Breast epithelium (tissue), 4 donors: ENCODE results near the gene CYTH3. TPM values are rescaled to one million over a fixed set of nuclear protein-coding genes. Genes with fewer than 3 reads are reported as not detected.
"Not testable (repeated sequence)": the region's sequence is repeated elsewhere in the genome, so short reads cannot be mapped to it uniquely, and the experiment has no call there.

Source experiments
- DNase-seq, 2 donors: peaks; one replicate each; pipeline ENCODE4 v3.0.0-alpha.2; 2019; ENCODE audit warnings: low spot score in 2 of 2
- H3K27ac ChIP-seq, 2 donors: fragments of 200-600 bp; sonication (generic) in 1 of 2; one replicate each; pipeline ENCODE4 v1.5.1; 2016 to 2019; ENCODE audit warnings: mild to moderate bottlenecking in 1 of 2
- H3K27me3 ChIP-seq, 2 donors: fragments of 200-600 bp; sonication (generic) in 1 of 2; one replicate each; pipeline versions ENCODE4 v1.5.1 to v1.6.0; 2017 to 2019; ENCODE audit warnings: control low read depth in 1 of 2, mild to moderate bottlenecking in 1 of 2
- H3K36me3 ChIP-seq: fragments of 200-600 bp; one replicate; pipeline ENCODE4 v1.5.1; 2019
- H3K4me1 ChIP-seq, 2 donors: fragments of 200-600 bp; sonication (generic); one replicate each; pipeline ENCODE4 v1.5.1; 2016 to 2019; ENCODE audit warnings: control low read depth in 1 of 2
- H3K4me3 ChIP-seq, 3 donors: fragments of 200-600 bp; sonication (generic); 1 replicate in 2 of 3; 2 replicates in 1 of 3; pipeline ENCODE4 v1.5.1; 2016 to 2019; ENCODE audit warnings: mild to moderate bottlenecking in 3 of 3, moderate library complexity in 2 of 3
- H3K9me3 ChIP-seq, 2 donors: fragments of 200-600 bp; sonication (generic) in 1 of 2; one replicate each; pipeline ENCODE4 v1.5.1; 2016 to 2019; ENCODE audit warnings: control low read depth in 1 of 2
- CTCF ChIP-seq, 3 donors: fragments of 450-650 bp; IDR thresholded peaks; one replicate each; pipeline ENCODE4 v1.5.1; 2016 to 2017; ENCODE audit warnings: antibody characterized with exemption in 3 of 3, mild to moderate bottlenecking in 3 of 3, moderate library complexity in 3 of 3
- POLR2A ChIP-seq: fragments of 450-650 bp; IDR thresholded peaks from one replicate; pipeline ENCODE4 v1.6.1; 2016; ENCODE audit warnings: antibody characterized with exemption, mild to moderate bottlenecking, moderate library complexity
- POLR2AphosphoS5 ChIP-seq, 3 donors: sonication (generic); formaldehyde crosslinking; IDR thresholded peaks; one replicate each; pipeline ENCODE4 v1.6.1; 2017; ENCODE audit warnings: antibody characterized with exemption in 3 of 3
- intact Hi-C: fragments of 100-400 bp; cut with DNase I; formaldehyde crosslinking; loops from one replicate; pipeline ENCODE4 v1.15.1; 2023; ENCODE audit warnings: low total_unique reads
- total RNA-seq, 3 donors: library from RNA; depleted of rRNA; stranded (reverse); fragments of >200 nt; gene quantifications; one replicate each; pipeline ENCODE4 v1.1.0, GENCODE V29; 2016

CYTH3 gene
- total RNA-seq, 3 donors from 2014 or later: 23.6 to 46.4 (median 33.4) TPM

- no peaks in the 10 kb centered on the region for H3K4me1 ChIP-seq
- no peaks in the 10 kb centered on the region for H3K36me3 ChIP-seq
- H3K4me3 ChIP-seq: no peak overlapping the region
- no peak for TF ChIP-seq CTCF (IDR thresholded peaks at IDR 0.05)
- TF ChIP-seq POLR2AphosphoS5 (IDR thresholded peaks at IDR 0.05): no peak
- no peak for TF ChIP-seq POLR2A
- H3K27me3 ChIP-seq: no peaks in the 10 kb centered on the region
- no peak overlapping the region for H3K27ac ChIP-seq
- DNase-seq: no peak
- intact Hi-C loops: no loop called here
- no peaks in the 10 kb centered on the region for H3K9me3 ChIP-seq
These were observed 27.4 kb upstream of the CYTH3 start for GRCh38 chr7:6299774-6300173.

DNA sequence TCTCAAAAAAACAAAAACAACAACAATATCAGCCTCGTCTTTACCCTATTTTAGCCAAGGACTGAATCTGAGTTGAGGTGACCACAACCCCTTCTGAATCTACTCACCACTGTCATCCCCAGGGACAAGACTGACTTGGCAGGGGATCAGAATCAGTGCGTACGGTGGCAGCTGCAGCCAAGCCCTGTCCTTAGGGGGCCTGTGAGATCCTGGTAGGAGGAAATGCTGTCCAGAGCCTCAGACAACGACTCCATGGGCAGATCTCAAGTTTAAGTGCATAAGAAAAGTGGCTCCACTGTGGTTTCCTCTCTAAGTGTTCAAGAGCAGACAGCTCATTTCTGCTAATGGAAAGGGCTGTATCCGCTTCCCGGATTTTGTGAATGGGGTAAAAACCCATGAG, 22.4 kb upstream of the CYTH3 start:
- H3K4me3 ChIP-seq: no peak overlapping the region
- H3K27ac ChIP-seq: no peak overlapping the region
- no peaks in the 10 kb centered on the region for H3K27me3 ChIP-seq
- no peak for TF ChIP-seq CTCF (IDR thresholded peaks at IDR 0.05)
- no peak for TF ChIP-seq POLR2AphosphoS5 (IDR thresholded peaks at IDR 0.05)
- TF ChIP-seq POLR2A: no peak
- no peaks in the 10 kb centered on the region for H3K4me1 ChIP-seq
- no peaks in the 10 kb centered on the region for H3K9me3 ChIP-seq
- H3K36me3 ChIP-seq: no peaks in the 10 kb centered on the region
- no peak for DNase-seq
- intact Hi-C loops: no loop called here

GRCh38 chr7:6293202-6293601, 20.8 kb upstream of the CYTH3 start:
- DNase-seq: no peak
- Histone ChIP-seq H3K27ac (no peak overlapping the region), H3K36me3 (no peaks in the 10 kb centered on the region), H3K9me3 (no peaks in the 10 kb centered on the region), H3K27me3 (no peaks in the 10 kb centered on the region), H3K4me3 (no peak overlapping the region), H3K4me1 (no peaks in the 10 kb centered on the region)
- TF ChIP-seq POLR2A: no peak
- TF ChIP-seq CTCF (IDR thresholded peaks at IDR 0.05): no peak
- TF ChIP-seq POLR2AphosphoS5 (IDR thresholded peaks at IDR 0.05): no peak
- intact Hi-C loops: no loop called here

DNA sequence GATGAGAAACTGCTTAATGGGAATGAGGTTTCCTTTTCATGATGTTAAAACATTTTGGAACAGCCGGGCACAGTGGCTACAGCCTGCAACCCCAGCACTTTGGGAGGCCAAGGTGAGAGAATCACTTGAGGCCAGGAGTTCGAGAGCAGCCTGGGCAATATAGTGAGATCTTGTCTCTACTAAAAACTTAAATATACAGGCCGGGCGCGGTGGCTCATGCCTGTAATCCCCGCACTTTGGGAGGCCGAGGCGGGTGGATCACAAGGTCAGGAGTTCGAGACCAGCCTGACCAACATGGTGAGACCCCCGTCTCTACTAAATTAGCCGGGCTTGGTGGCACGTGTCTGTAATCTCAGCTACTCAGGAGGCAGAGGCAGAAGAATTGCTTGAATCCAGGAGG, 19.5 kb upstream of the CYTH3 start:
- intact Hi-C loops: not testable (repeated sequence)

DNA sequence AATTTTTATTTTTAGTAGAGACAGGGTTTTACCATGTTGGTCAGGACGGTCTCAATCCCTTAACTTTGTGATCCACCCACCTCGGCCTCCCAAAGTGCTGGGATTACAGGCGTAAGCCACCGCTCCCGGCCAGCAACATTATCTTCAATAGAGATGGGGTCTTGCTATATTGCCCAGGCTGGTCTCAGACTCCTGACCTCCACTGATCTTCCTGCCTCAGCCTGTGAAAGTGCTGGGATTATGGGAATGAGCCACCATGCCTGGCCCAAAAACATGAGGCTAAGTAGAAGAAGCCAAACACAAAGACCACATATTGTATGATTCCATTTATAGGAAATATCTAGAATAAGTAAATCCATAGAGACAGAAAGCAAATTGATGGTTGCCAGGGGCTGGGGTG, 19.1 kb upstream of the CYTH3 start:
- no peak for DNase-seq
- Histone ChIP-seq H3K4me3 (no peak overlapping the region), H3K9me3 (no peaks in the 10 kb centered on the region), H3K27me3 (no peaks in the 10 kb centered on the region), H3K27ac (no peak overlapping the region), H3K4me1 (no peaks in the 10 kb centered on the region), H3K36me3 (no peaks in the 10 kb centered on the region)
- intact Hi-C loops: no loop called here
- TF ChIP-seq POLR2A (no peak), CTCF (IDR thresholded peaks at IDR 0.05) (no peak), POLR2AphosphoS5 (IDR thresholded peaks at IDR 0.05) (no peak)

More for the DNA sequence above, 19.5 kb upstream of the CYTH3 start:
- not testable (repeated sequence) for H3K27me3 ChIP-seq, DNase-seq, H3K27ac ChIP-seq, H3K36me3 ChIP-seq, H3K4me3 ChIP-seq, H3K9me3 ChIP-seq, H3K4me1 ChIP-seq

DNA sequence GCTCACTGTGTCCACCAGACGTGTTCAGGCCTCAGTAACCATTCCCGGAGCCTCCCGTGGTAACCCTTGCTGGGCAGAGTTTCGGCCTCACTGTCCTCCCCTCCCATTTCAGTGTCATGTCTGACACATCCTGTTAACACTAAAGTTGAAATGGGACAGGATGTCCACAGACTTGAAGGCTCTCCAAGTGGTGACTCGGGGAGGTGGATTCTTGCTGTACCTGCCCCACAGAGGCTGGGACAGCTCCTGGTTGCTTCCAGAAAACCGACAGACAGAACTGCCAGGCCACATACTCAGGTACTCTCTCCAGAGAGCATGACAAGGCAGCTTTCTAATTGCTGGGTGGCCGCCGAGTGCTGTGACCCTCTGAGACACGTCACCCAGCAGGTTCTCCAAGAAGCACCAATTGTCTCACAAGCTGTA, 17.9 kb upstream of the CYTH3 start:
- intact Hi-C loops: no loop called here
- H3K27me3 ChIP-seq: no peaks in the 10 kb centered on the region
- no peaks in the 10 kb centered on the region for H3K36me3 ChIP-seq
- no peak for DNase-seq
- H3K4me1 ChIP-seq: no peaks in the 10 kb centered on the region
- no peak overlapping the region for H3K4me3 ChIP-seq
- TF ChIP-seq POLR2AphosphoS5 (IDR thresholded peaks at IDR 0.05) (no peak), POLR2A (no peak), CTCF (IDR thresholded peaks at IDR 0.05) (no peak)
- H3K9me3 ChIP-seq: no peaks in the 10 kb centered on the region
- no peak overlapping the region for H3K27ac ChIP-seq
